Tibial artery (tissue), 4 donors: ENCODE data around the gene ADCY4.

ENCODE experiments used
- DNase-seq, 2 donors: peaks; one replicate each; pipeline ENCODE4 v3.0.0-alpha.2; 2019
- H3K27ac ChIP-seq, 2 donors: fragments of 200-600 bp; sonication (generic) in 1 of 2; 1 replicate in 1 of 2; 2 replicates in 1 of 2; pipeline ENCODE4 v1.5.1; 2018 to 2019; ENCODE audit warnings: mild to moderate bottlenecking in 1 of 2
- H3K27me3 ChIP-seq, 2 donors: fragments of 200-600 bp; sonication (generic) in 1 of 2; one replicate each; pipeline versions ENCODE4 v1.5.1 to v1.6.0; 2016 to 2019
- H3K36me3 ChIP-seq, 3 donors: fragments of 200-600 bp; sonication (generic) in 2 of 3; one replicate each; pipeline ENCODE4 v1.5.1; 2016 to 2019; ENCODE audit warnings: mild to moderate bottlenecking in 2 of 3
- H3K4me1 ChIP-seq, 4 donors: fragments of 200-600 bp; sonication (generic) in 2 of 4; 1 replicate in 3 of 4; 2 replicates in 1 of 4; pipeline ENCODE4 v1.5.1; 2016 to 2019
- H3K4me3 ChIP-seq, 2 donors: fragments of 200-600 bp; sonication (generic) in 1 of 2; 1 replicate in 1 of 2; 2 replicates in 1 of 2; pipeline ENCODE4 v1.5.1; 2018 to 2019; ENCODE audit warnings: mild to moderate bottlenecking in 2 of 2
- H3K9me3 ChIP-seq, 3 donors: fragments of 200-600 bp; sonication (generic) in 1 of 3; one replicate each; pipeline ENCODE4 v1.5.1; 2016 to 2019
- intact Hi-C: fragments of 100-400 bp; cut with DNase I; formaldehyde crosslinking; loops from one replicate; pipeline ENCODE4 v1.15.0; 2023; ENCODE audit warnings: low total_unique reads
- TF ChIP-seq, protein P1 (sequence below), 2 experiments: fragments of 200-600 bp in 1 of 2; fragments of 450-650 bp in 1 of 2; IDR thresholded peaks; one replicate each; pipeline ENCODE4 v1.5.1; 2017 to 2019; ENCODE audit warnings: antibody characterized with exemption in 2 of 2, mild to moderate bottlenecking in 1 of 2, moderate library complexity in 1 of 2

The ADCY4 gene

DNA sequence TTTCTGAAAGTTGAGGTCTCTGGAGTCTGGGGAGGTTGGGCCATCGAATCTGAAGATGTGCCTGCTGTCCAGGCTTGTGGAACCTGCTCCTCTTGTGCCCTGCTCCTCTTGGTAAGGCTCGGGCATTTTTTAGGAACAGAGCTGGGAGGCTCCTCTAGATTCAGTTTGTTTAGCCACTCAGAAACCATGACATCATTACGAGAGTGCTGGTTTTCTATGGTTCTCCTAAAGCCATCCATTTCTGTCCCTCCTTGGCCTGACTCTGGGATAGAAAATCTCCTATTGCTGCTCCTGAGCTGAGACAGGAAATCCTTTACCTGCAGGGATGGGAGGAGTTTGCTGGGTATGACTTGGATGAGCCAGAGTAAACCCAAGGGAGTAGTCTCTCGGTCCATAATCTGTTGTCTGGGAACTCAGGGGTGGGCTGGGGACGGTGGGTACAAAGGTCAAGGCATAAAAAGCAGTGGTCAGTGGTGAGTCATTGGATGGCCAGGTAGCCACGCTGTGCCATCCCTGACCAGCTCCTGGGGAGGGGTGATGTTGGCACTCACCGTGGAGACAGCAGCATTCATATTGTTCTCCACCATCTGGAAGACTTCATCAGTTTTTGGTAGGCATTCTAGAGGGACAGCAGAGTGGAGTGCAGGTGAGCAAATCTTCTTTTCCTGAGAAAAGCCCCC is 2.4 kb upstream of the ADCY4 start:
- H3K4me3 ChIP-seq: no peak overlapping the region
- peaks cover 6 to 79% of the 10 kb centered on the region in 2 donors for H3K27me3 ChIP-seq
- H3K27ac ChIP-seq: no peak overlapping the region
- no peaks in the 10 kb centered on the region for H3K36me3 ChIP-seq
- intact Hi-C loops: no loop called here
- DNase-seq: no peak
- no peaks in the 10 kb centered on the region for H3K9me3 ChIP-seq
- peaks cover 0 to 36% (median 23%) of the 10 kb centered on the region in 4 donors for H3K4me1 ChIP-seq
- TF ChIP-seq, protein P1, sequence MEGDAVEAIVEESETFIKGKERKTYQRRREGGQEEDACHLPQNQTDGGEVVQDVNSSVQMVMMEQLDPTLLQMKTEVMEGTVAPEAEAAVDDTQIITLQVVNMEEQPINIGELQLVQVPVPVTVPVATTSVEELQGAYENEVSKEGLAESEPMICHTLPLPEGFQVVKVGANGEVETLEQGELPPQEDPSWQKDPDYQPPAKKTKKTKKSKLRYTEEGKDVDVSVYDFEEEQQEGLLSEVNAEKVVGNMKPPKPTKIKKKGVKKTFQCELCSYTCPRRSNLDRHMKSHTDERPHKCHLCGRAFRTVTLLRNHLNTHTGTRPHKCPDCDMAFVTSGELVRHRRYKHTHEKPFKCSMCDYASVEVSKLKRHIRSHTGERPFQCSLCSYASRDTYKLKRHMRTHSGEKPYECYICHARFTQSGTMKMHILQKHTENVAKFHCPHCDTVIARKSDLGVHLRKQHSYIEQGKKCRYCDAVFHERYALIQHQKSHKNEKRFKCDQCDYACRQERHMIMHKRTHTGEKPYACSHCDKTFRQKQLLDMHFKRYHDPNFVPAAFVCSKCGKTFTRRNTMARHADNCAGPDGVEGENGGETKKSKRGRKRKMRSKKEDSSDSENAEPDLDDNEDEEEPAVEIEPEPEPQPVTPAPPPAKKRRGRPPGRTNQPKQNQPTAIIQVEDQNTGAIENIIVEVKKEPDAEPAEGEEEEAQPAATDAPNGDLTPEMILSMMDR (IDR thresholded peaks at IDR 0.05): no peak

DNA sequence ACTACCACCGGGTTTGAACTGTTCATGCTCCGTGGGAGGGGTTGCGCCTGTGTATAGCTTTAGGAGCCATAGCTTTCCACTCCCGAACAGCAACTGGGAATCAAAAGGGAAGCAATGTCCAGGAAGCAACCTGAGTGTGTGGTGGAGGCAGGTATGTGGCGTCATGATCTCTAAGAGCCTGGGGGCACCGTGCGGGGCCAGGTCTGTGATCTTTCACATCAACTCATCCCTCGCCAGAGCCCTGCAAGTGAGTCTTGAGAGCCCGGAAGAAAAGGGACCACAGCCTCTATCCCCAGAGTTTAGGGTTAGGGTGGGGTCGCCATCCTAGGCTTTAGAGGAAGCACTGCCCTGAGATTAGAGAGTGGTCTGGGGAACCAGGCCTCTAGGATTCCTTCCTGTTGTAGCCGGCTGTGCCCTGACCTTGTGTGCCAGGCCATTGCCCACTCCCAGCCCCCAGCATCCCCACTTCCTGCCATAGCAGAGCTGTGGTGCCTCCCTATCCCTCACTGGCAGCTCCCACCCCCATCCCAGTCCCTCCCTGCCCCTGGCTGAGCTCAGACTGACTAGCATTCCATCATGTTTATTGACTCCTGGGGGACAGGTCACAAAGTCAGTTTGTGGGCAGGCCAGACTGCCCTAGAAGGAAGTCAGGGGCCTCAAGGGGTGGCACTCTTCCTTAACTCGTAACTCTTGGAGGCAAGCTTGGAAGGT is 745 bp upstream of the ADCY4 start:
- Histone ChIP-seq H3K4me1 (peaks cover 0 to 42% (median 28%) of the 10 kb centered on the region in 4 donors), H3K4me3 (peak overlapping the region; percentile 35 to 44), H3K9me3 (no peaks in the 10 kb centered on the region), H3K27ac (no peak overlapping the region), H3K27me3 (peaks cover 6 to 76% of the 10 kb centered on the region in 2 donors), H3K36me3 (no peaks in the 10 kb centered on the region)
- intact Hi-C loops: no loop called here
- TF ChIP-seq, protein P1 (IDR thresholded peaks at IDR 0.05): no peak
- no peak for DNase-seq

DNA sequence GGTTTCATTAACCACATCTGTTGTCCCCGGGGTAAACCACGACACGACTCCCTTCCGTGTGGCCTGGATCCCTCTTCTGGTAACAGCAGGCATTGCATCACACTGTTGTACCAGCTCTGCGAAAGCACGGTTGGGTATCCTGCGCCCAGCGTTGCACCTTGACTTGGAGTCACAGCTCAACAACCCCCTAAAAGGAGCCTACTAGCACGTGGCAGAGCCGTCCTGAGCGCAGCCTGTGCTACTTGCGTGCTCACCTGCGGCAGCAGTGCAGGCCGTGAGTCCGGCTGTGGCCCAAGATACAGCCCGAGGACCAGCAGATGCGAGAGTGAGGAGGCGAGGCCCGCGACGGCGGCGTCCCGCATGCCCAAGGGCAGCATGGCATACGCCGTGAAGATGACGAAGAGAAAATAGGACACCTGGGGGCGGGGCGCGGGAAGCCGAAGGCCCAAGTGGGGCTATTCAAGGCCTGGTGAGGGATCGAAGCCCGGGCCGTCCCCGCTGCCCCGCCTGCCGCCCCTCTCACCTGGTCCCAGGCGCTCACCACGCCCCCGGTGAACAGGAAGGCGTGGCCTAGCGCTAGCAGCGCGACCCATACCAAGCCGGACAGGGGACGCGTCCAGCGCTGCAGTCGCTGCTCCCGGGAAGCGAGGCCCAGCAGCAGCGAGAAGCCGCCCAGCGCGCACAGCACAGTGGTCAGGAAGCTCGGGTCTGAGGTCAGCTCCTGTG is 2.4 kb downstream of the ADCY4 start:
- TF ChIP-seq, protein P1 (IDR thresholded peaks at IDR 0.05): peak; percentile 70 to 79
- H3K4me3 ChIP-seq: peak overlapping the region; percentile 12 to 26
- H3K36me3 ChIP-seq: no peaks in the 10 kb centered on the region
- no peak overlapping the region for H3K27ac ChIP-seq
- DNase-seq: peak; percentile 72 to 82
- H3K9me3 ChIP-seq: no peaks in the 10 kb centered on the region
- H3K27me3 ChIP-seq: peaks cover 6 to 49% of the 10 kb centered on the region in 2 donors
- intact Hi-C loops: loop anchor here (2.0 kb wide), 1 partner anchor 98 kb away; no protein-coding TSS in a partner anchor
- peaks cover 0 to 35% (median 27%) of the 10 kb centered on the region in 4 donors for H3K4me1 ChIP-seq

DNA sequence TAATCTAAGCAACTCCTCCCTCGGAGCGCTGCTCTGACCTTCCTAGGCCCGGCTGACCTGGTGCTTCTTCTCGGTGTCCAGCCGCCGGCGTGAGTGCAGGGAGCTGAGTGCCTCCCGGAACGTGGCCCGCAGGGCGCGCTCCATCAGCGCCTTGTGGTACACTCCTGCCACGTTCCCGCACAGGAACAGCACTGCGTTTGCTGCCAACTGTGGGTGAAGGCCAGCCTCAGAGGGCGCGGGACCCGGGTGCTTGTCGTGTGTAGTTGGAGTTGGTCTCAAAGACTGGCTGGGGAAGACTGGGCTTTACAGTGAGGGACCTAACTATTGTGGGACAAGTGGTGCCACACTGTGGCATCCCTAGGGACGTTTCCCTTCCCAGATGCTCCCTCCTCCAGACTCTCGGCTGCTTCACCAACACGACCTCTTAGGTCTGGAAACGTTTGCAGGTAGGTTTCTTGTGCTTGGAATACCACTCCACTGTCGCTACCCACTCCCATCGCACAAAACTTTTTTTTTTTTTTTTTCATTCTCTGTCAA is 3.1 kb downstream of the ADCY4 start:
- Histone ChIP-seq H3K9me3 (no peaks in the 10 kb centered on the region), H3K36me3 (no peaks in the 10 kb centered on the region), H3K4me1 (peaks cover 0 to 35% (median 27%) of the 10 kb centered on the region in 4 donors), H3K4me3 (no peak overlapping the region), H3K27ac (no peak overlapping the region), H3K27me3 (peaks cover 6 to 43% of the 10 kb centered on the region in 2 donors)
- no peak for DNase-seq
- TF ChIP-seq, protein P1 (IDR thresholded peaks at IDR 0.05): no peak
- intact Hi-C loops: loop anchor here (2.0 kb wide), 1 partner anchor 99 kb away; no protein-coding TSS in a partner anchor

DNA sequence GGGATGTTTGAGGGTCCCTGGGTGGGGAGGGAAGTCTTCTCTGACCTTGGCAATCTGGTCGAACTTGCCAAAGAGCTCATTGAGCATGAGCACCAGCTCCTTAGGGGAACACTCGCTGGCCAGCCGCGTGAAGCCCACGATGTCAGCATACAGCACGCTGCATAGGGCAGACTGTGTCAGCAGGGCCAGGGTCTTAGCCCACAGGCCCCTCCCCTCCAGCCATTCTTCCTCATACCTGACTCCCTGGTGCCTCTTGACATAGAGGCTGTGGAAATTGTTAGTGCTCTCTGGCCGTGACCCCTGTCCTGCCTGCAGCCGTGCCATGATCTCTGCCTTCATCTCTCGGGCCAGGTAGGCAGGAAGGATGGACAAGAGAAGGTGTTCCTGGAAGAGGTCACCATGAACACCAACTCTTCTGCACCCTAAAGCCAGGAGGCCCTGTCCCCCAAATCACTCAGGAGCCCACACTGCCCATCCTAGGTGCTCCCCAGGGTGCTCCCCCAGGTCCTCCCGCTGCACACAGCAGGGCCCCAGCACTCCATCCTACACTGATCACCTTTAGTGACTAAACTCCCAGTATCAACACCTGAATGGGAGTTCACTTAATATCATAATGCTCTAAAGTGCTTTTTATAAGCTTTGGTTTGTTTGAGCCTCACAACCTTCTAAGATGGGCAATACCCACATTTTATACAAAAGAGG is 3.7 kb downstream of the ADCY4 start:
- no peaks in the 10 kb centered on the region for H3K9me3 ChIP-seq
- H3K27me3 ChIP-seq: peaks cover 6 to 36% of the 10 kb centered on the region in 2 donors
- H3K36me3 ChIP-seq: no peaks in the 10 kb centered on the region
- intact Hi-C loops: no loop called here
- no peak for DNase-seq
- H3K4me1 ChIP-seq: peaks cover 0 to 35% (median 27%) of the 10 kb centered on the region in 4 donors
- no peak overlapping the region for H3K4me3 ChIP-seq
- no peak overlapping the region for H3K27ac ChIP-seq
- TF ChIP-seq, protein P1 (IDR thresholded peaks at IDR 0.05): no peak
